ENCODE measurements around the gene ZNF354C.

DNA sequence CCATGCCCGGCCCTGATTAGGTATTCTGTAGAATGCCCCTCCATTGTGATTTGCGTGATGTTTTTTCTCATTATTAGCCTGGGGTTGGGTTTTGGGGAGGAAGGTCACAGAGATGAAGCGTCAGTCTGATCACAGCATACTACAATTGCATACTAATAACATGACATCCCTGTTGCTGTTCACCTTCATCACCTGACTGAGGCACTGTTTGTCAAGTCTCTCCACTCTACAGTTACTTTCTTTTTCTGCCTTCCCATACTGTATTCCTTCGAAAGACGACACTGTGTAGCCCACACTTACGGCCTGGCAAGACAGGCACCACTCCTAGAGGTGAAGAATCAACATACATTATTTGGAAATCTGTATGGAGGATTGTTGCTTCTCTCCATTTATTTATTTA lies 5.5 kb downstream of the ZNF354C start:
- TF ChIP-seq CTCF (IDR thresholded peaks at IDR 0.05) (no peak), POLR2A (IDR thresholded peaks at IDR 0.05) (no peak)
